Kidney capillary endothelial cell (primary cell): ENCODE results near the gene PLA2G4A.

Experiments used
- DNase-seq: peaks from one replicate; pipeline ENCODE4 v3.0.0-alpha.2; 2018; ENCODE audit warnings: low spot score

Gene PLA2G4A

GRCh38 chr1:187027253-187027652, 198.5 kb downstream of the PLA2G4A start:
- DNase-seq = no peak

DNA sequence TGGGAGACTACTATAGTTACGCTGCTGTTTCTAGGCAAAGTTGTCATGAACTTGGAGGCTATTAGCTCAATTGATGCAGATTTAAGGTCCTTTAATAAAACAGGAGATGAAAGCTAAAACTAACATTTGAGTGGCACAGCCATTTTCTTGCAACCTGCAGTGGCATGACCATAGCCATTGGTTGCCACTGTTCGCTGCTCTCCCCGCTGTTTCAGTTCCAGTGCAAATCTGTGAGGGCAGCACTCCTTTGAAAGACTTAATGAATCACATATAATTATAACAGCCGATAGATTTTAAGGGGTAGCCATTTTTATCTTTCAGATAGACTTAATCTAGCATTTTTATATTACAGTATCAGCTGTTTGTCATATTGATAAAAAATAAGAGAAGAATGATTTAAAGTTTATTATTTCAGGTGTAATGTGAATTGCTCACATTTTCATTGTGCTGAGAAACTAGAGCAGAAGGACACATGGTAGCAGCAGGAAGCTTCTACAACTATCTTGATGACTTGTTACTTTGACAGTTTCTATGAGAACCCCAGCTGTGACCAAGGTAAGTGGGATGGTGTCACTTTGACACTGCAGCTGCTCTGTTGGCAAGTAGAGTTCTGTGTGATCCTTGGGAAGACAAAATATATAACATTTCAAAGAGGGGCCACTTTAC, 203.7 kb downstream of the PLA2G4A start:
- no peak for DNase-seq

- DNase-seq = no peak
Measured at GRCh38 chr1:187032982-187033692, 204.4 kb downstream of the PLA2G4A start.

DNA sequence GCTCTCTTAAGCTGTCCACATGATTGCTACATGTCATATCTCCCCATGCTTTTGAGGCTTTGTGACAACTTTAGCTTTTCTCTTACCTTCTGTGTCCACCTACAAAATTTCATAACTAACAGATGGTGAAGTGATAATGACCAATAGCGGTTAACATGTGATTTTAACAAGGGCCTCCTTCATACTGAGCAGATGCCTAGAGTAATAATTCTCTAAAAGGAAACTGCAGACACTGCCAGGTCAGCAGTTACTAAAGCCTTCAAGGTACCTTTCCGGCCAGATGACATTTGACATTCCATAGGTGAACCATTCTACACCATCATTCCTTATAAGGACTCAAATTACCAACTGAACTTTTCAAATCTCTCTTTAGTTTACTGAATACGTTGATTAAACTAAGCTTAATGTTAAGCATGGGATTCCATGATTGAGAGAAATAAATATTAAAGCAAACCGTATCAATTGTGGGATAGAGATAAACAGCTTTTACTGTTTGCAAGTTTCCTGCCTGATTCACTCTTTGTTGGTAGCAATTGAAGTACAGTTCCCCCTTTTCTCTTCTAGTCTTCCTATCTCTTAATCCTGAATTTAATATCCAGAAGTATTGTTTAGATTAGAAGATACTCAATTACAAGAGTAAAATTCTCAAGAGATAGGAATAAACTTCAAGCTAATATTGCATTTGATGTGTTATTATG, 205.1 kb downstream of the PLA2G4A start:
- DNase-seq = no peak

GRCh38 chr1:187034501-187034900, 205.8 kb downstream of the PLA2G4A start:
- no peak for DNase-seq

DNA sequence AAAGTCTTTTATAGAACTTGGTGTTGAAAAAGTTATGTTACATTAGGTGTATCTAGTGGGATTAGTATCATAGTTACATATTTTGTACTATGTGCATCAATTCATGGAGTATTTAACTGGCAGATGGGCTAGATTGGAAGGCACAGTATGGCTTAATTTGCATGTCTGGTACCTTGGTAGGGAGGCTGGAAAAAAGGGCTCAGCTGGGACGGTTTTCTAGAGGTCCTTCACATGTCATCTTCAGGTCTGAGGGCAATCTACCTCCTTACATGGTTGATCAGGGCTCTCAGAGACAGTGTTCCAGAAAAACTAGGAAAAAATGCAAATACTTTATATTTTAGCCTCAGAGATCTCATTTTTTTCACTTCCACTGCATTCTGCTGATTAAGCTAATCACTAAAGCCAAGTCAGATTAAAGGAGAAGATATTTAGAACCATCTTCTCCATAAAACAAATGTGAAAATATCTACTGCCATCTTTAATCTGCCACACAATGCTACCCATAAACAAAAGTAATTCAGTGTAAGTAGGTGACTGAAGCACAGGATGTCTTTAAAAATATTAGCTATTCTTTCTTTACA, 209.3 kb downstream of the PLA2G4A start:
- DNase-seq = no peak
